ENCODE results near the gene ZIC1.
A peak's percentile ranks its signal among the peaks of the same experiment; 100 is the strongest.

The ZIC1 gene

GRCh38 chr3:147390589-147391569 is 18.3 kb upstream of the ZIC1 start:
- TF ChIP-seq, protein P1, sequence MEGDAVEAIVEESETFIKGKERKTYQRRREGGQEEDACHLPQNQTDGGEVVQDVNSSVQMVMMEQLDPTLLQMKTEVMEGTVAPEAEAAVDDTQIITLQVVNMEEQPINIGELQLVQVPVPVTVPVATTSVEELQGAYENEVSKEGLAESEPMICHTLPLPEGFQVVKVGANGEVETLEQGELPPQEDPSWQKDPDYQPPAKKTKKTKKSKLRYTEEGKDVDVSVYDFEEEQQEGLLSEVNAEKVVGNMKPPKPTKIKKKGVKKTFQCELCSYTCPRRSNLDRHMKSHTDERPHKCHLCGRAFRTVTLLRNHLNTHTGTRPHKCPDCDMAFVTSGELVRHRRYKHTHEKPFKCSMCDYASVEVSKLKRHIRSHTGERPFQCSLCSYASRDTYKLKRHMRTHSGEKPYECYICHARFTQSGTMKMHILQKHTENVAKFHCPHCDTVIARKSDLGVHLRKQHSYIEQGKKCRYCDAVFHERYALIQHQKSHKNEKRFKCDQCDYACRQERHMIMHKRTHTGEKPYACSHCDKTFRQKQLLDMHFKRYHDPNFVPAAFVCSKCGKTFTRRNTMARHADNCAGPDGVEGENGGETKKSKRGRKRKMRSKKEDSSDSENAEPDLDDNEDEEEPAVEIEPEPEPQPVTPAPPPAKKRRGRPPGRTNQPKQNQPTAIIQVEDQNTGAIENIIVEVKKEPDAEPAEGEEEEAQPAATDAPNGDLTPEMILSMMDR (IDR thresholded peaks at IDR 0.05; ENCODE audit: low read depth, low read length) = no peak
- no peak for DNase-seq (ENCODE audit: low read depth in 2 of 2)
- no peak overlapping the region for H3K4me3 ChIP-seq (replicated peaks in 1 of 2; ENCODE audit: low read depth in 2 of 2, low read length in 2 of 2)

DNA sequence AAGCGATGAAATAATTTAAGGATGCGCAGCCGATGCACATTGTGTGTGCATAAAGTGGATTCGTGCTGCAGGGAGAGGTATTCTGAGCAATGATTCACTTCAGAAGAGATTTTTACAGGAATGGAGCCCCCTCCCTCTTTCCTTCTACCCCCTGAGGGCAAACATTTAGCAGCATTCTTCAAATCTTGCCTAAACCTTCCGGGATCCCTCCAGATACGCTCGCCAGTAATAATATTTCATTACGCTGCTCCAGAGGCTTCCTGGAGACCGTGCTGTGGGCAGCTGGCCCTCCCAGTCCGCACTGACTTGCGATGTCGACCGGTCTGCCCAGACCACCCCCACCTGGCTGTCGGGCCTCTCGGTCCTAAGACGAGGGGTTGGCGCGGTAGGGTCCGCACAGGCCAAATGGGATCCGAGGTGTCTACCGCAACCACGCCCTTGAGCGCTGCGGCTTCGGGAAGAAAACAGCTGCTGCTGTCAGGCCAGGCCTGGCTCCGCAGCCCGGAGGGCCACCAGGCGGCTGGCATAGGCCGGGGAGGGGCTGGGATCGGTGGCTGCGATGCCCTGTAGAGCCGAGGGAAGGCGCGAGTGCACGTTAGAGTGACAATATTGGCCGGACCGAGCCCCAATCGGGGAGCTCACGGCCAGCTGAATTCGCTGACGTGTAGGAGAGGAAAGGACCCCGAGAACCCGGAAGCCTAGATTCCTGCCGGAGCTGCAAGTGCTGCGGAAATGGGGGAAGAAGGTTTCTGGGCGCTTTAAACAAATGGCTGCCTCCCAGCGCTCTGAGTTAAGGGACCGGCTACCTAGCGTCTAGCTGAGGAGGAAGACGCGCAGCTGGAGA is 17.2 kb upstream of the ZIC1 start:
- TF ChIP-seq, protein P1 (IDR thresholded peaks at IDR 0.05; ENCODE audit: low read depth, low read length) = no peak
- DNase-seq (ENCODE audit: low read depth in 2 of 2) = no peak
- H3K4me3 ChIP-seq (replicated peaks in 1 of 2; ENCODE audit: low read depth in 2 of 2, low read length in 2 of 2) = peak overlapping the region; percentile 11 to 21

DNA sequence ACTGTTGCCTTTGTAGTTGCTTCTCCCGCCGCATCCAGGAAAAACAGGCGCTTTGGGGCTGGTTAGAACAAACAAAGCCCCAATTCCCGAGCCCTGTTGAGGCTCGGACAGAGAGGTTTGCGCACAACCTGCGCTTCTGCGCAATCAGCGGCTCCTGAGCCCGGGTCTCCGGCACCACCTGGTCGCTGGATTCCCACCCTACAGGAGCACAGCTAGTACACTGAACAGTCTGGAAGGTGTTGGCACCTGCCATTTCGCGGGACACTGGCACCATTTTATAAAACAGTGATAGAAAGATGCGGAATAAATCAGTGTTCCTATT is 16.6 kb upstream of the ZIC1 start:
- H3K4me3 ChIP-seq (replicated peaks in 1 of 2; ENCODE audit: low read depth in 2 of 2, low read length in 2 of 2) = peak overlapping the region in 1 of 2 donors; percentile 21
- TF ChIP-seq, protein P1 (IDR thresholded peaks at IDR 0.05; ENCODE audit: low read depth, low read length) = no peak
- no peak for DNase-seq (ENCODE audit: low read depth in 2 of 2)

GRCh38 chr3:147393261-147393942 is 15.8 kb upstream of the ZIC1 start:
- H3K4me3 ChIP-seq (replicated peaks in 1 of 2; ENCODE audit: low read depth in 2 of 2, low read length in 2 of 2) = peak overlapping the region in 1 of 2 donors; percentile 15
- DNase-seq (ENCODE audit: low read depth in 2 of 2) = no peak
- TF ChIP-seq, protein P1 (IDR thresholded peaks at IDR 0.05; ENCODE audit: low read depth, low read length) = no peak

- TF ChIP-seq, protein P1 (IDR thresholded peaks at IDR 0.05; ENCODE audit: low read depth, low read length) = no peak
- no peak for DNase-seq (ENCODE audit: low read depth in 2 of 2)
- H3K4me3 ChIP-seq (replicated peaks in 1 of 2; ENCODE audit: low read depth in 2 of 2, low read length in 2 of 2) = no peak overlapping the region
Measured at GRCh38 chr3:147393943-147394883, 15.0 kb upstream of the ZIC1 start.

DNA sequence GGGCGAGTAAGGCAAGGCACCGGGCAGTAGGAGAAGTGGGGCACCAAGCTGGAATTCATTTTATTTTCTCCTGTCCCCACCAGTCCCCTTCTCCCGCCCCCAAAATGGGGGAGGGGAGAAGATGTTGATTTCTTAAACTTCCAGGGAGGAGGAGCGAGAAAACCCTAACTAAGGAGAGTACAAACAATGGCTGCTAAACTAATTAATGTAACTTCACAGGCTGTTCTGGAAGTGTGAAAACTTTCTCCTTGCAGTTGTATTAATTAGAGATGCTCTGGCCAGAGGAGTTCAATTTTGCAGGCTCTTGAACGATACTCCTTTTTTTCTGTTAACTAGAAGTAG is 14.3 kb upstream of the ZIC1 start:
- H3K4me3 ChIP-seq (replicated peaks in 1 of 2; ENCODE audit: low read depth in 2 of 2, low read length in 2 of 2) = no peak overlapping the region
- DNase-seq (ENCODE audit: low read depth in 2 of 2) = no peak
- TF ChIP-seq, protein P1 (IDR thresholded peaks at IDR 0.05; ENCODE audit: low read depth, low read length) = no peak
